ENCODE results near the gene STARD8. TPM values are rescaled to one million over a fixed set of nuclear protein-coding genes. Genes with fewer than 3 reads are reported as not detected.

STARD8 gene
- polyA plus RNA-seq, 1 experiment: 2.9 TPM

GRCh38 chrX:68699960-68700746, 52.7 kb downstream of the STARD8 start:
- POLR2A ChIA-PET: no interaction called here
- H3K36me3 ChIP-seq (ENCODE audit: control insufficient read depth, insufficient read depth, low read length): no peaks in the 10 kb centered on the region
- CTCF ChIA-PET: no interaction called here
- no peak for TF ChIP-seq CTCF (IDR thresholded peaks at IDR 0.05; ENCODE audit: insufficient read depth, low read depth, low read length)
- no peak for DNase-seq (ENCODE audit: low read depth)
- H3K27me3 ChIP-seq (ENCODE audit: control insufficient read depth, insufficient read depth, low read length): no peaks in the 10 kb centered on the region
- no peak overlapping the region for H3K4me3 ChIP-seq (ENCODE audit: low read depth, low read length)

GRCh38 chrX:68703369-68703768, 55.9 kb downstream of the STARD8 start:
- H3K4me3 ChIP-seq (ENCODE audit: low read depth, low read length): no peak overlapping the region
- no peaks in the 10 kb centered on the region for H3K27me3 ChIP-seq (ENCODE audit: control insufficient read depth, insufficient read depth, low read length)
- no peak for DNase-seq (ENCODE audit: low read depth)
- POLR2A ChIA-PET: no interaction called here
- H3K36me3 ChIP-seq (ENCODE audit: control insufficient read depth, insufficient read depth, low read length): no peaks in the 10 kb centered on the region
- no peak for TF ChIP-seq CTCF (IDR thresholded peaks at IDR 0.05; ENCODE audit: insufficient read depth, low read depth, low read length)
- CTCF ChIA-PET: no interaction called here

- H3K36me3 ChIP-seq (ENCODE audit: control insufficient read depth, insufficient read depth, low read length): no peaks in the 10 kb centered on the region
- CTCF ChIA-PET: interaction anchor here (1.0 kb wide), 1 partner anchor 105 kb away, joined by 3 read pairs; no protein-coding TSS in a partner anchor
- POLR2A ChIA-PET: no interaction called here
- TF ChIP-seq CTCF (IDR thresholded peaks at IDR 0.05; ENCODE audit: insufficient read depth, low read depth, low read length): no peak
- DNase-seq (ENCODE audit: low read depth): no peak
- no peaks in the 10 kb centered on the region for H3K27me3 ChIP-seq (ENCODE audit: control insufficient read depth, insufficient read depth, low read length)
- H3K4me3 ChIP-seq (ENCODE audit: low read depth, low read length): no peak overlapping the region
Observed at GRCh38 chrX:68703846-68704245, 56.4 kb downstream of the STARD8 start.

GRCh38 chrX:68705986-68706385, 58.5 kb downstream of the STARD8 start:
- POLR2A ChIA-PET: no interaction called here
- no peak for TF ChIP-seq CTCF (IDR thresholded peaks at IDR 0.05; ENCODE audit: insufficient read depth, low read depth, low read length)
- no peak for DNase-seq (ENCODE audit: low read depth)

GRCh38 chrX:68708503-68709290, 61.2 kb downstream of the STARD8 start:
- CTCF ChIA-PET: interaction anchor here (1.3 to 3.9 kb wide), 3 partner anchors 10 to 512 kb away, joined by 3 to 44 read pairs (median 5); no protein-coding TSS in a partner anchor
- Histone ChIP-seq H3K4me3 (ENCODE audit: low read depth, low read length) (no peak overlapping the region), H3K36me3 (ENCODE audit: control insufficient read depth, insufficient read depth, low read length) (no peaks in the 10 kb centered on the region), H3K27me3 (ENCODE audit: control insufficient read depth, insufficient read depth, low read length) (no peaks in the 10 kb centered on the region)
- POLR2A ChIA-PET: no interaction called here
- DNase-seq (ENCODE audit: low read depth): no peak
- no peak for TF ChIP-seq CTCF (IDR thresholded peaks at IDR 0.05; ENCODE audit: insufficient read depth, low read depth, low read length)

More at GRCh38 chrX:68705986-68706385, 58.5 kb downstream of the STARD8 start:
- Histone ChIP-seq H3K4me3 (ENCODE audit: low read depth, low read length) (no peak overlapping the region), H3K36me3 (ENCODE audit: control insufficient read depth, insufficient read depth, low read length) (no peaks in the 10 kb centered on the region), H3K27me3 (ENCODE audit: control insufficient read depth, insufficient read depth, low read length) (no peaks in the 10 kb centered on the region)
- CTCF ChIA-PET: no interaction called here
